LNCaP clone FGC (cell line): ENCODE data around the gene RING1.

Experiments used
- DNase-seq: peaks from one replicate; pipeline ENCODE4 v3.0.0-alpha.2; 2011; ENCODE audit warnings: low read depth
- H3K4me3 ChIP-seq: 2 replicates; pipeline ENCODE4 v1.5.1; 2011; ENCODE audit warnings: mild to moderate bottlenecking, low read depth, low read length, control low read depth
- TF ChIP-seq, protein P1 (sequence below): IDR thresholded peaks from 2 replicates; pipeline ENCODE4 v1.5.1; 2012; ENCODE audit warnings: mild to moderate bottlenecking; ENCODE audit not compliant: control insufficient read depth, insufficient read depth; ENCODE audit errors: extremely low read depth

The RING1 gene

DNA sequence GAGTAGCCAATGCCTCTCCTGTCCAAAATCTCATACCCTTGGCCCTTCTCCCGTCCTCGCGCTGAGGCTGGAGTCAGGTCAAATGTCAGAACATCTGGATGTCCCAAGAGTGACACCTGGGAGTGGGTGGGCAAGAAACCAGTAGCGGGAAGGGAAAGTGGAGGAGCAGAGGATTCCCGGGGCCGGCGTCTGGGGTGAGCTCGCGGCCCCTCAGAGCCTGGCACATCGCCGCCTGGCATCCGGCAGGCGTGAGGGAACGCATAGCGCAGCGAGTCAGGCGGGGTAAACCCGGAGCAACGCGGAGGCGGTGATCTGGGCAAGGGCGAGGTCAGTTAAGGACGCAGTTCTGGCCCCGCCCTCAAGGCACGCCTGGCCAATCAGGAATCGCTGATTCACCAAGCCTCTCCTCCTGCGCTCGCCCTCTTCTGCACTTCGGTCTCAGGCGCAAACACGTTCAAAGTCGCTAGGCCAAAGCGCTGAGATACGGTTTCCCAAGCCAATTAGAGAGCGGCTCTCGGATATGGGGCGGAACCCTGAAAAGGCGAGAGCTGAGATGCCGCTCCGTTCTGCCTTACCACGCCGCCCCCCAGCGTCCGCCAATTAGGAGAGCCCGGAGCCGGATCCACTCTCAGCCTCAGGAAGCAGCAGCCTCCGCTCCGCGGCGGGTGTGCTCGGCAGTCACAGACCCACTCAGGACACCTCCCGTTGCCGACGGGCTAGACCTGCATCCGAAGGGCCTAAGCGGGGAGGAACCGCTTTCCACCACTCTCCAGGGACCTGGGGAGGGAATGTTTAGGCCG lies 40.8 kb downstream of the RING1 start:
- TF ChIP-seq, protein P1, sequence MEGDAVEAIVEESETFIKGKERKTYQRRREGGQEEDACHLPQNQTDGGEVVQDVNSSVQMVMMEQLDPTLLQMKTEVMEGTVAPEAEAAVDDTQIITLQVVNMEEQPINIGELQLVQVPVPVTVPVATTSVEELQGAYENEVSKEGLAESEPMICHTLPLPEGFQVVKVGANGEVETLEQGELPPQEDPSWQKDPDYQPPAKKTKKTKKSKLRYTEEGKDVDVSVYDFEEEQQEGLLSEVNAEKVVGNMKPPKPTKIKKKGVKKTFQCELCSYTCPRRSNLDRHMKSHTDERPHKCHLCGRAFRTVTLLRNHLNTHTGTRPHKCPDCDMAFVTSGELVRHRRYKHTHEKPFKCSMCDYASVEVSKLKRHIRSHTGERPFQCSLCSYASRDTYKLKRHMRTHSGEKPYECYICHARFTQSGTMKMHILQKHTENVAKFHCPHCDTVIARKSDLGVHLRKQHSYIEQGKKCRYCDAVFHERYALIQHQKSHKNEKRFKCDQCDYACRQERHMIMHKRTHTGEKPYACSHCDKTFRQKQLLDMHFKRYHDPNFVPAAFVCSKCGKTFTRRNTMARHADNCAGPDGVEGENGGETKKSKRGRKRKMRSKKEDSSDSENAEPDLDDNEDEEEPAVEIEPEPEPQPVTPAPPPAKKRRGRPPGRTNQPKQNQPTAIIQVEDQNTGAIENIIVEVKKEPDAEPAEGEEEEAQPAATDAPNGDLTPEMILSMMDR: no peak
- H3K4me3 ChIP-seq: peak overlapping the region; percentile 56
- DNase-seq: peak; percentile 99

DNA sequence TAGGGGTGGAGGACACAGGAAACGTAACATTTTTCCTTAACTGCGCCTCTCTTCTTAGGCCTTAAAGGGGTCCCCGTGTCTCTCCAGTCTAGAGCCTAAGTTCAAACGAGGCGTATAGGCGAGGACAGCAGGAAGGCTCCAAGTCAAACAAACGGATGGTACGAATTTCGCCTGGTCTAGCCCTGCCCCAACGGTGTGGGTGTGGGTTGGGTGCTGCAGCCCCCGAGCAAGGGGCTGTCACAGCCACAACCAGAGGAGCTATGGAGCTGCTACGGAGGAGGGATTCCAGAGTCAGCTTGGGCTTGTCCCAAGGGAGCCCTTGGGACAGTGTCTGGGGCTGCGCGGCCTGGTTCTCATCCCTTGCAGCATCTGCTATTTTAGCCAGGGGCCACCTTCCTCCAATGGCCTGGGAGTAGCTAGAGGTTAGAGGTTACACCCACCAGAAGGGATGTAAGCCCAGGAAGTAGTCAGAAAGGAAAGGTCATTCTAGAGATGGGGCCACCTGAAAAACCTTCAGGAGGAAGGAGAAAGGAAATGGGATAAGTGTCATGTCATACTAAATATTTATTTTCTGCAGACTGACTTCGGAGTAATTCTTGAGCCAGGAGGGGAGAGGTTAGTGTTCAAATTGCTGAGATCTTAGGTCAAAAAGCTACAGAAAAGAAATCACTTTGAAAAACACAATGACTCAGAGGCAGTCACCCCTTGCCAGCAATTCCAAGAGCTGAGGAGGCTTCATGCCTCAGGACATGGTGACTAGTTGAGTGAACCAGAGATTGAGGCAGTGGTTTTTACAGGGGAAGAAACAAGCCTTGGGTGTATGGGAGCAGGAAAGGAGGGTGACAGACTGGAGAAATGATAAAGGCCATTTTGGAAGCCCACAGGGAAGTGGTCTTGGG lies 41.7 kb downstream of the RING1 start:
- DNase-seq: no peak
- TF ChIP-seq, protein P1: no peak
- peak overlapping the region; percentile 56 for H3K4me3 ChIP-seq

DNA sequence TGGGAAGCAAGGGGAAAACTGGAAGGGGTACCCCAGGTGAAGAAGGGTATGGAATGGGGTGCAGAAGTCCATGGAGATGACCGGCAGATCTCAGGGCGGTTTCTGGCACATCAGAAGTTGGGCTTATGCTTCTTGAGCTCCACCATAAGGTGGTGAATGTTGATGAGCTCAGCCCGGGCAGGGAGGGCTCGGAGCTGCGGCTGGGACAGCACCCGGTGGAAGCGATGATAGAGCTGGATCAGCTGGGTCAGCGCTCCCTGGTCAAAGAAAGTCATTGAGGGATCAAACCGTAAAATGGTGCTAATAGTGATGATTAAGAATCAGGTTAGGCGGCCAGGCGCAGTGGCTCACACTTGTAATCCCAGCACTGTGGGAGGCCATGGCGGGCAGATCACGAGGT lies 42.4 kb downstream of the RING1 start:
- H3K4me3 ChIP-seq: peak overlapping the region; percentile 56; the same call in 1 of the 2 replicates
- TF ChIP-seq, protein P1: no peak
- DNase-seq: no peak

DNA sequence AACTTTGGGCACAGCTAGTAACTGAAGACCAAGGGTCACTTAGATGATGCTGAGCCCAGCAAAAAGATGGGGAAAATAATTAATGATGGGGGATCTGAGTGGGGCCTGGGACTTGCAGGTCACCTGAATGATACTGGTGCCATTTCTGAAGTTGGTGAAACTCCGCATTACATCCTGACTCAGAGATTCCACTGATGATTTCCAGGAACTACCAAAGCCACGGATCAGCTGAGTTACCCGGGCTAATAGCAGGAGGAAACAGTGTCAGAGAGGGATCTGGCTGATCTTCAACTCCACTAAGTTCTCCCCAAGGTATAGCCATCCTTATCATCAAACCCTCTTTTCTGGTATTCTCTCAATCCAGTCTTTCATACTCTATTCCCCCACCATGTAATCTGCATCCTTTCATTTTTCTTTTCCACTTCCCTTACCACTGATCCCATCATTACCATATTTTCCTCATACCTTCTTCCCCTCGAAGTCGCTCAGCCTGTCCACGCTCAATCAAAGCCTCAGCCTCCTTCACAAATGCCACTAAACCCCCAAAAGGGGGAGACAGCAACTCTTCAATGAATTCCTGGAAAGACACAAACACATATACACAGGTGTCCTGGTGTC lies 43.2 kb downstream of the RING1 start:
- TF ChIP-seq, protein P1: no peak
- DNase-seq: no peak
- H3K4me3 ChIP-seq: no peak overlapping the region

DNA sequence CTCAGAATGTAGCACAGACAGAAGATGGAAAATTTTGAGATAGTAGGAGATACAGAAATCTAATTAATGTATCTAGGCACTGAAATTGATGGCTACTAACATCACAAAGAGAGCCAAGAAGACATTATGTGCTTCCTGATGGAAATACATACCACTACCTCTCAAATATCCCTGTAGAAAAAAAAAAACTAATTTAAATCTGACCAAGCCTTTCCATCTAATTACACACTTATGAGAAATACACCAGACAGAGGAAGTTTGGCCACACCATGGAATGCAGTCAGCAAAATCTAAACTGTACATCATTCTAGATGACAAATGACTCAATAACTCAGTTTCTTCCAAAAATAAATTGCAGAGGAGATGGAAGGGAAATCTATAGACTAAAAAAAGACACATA lies 44.5 kb downstream of the RING1 start:
- no peak for DNase-seq
- H3K4me3 ChIP-seq: no peak overlapping the region
- TF ChIP-seq, protein P1: no peak

DNA sequence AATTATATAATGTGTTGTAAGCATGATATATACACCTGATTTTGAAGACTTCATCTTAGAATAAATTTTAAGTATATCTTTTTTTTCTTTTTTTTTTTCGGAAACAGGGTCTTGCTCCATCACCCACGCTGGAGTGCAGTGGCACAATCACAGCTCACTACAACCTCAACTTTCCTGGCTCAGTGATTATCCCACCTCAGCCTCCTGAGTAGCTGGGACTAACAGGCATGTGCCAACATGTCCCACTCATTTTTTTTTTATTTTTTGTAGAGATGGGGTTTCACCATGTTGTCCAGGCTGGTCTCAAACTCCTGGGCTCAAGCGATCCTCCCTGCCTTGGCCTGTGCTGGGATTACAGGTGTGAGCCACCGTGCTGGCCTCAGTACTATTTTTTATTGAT lies 46.3 kb downstream of the RING1 start:
- TF ChIP-seq, protein P1: no peak
- no peak overlapping the region for H3K4me3 ChIP-seq
- DNase-seq: no peak
